K562 (cell line): ENCODE data around the gene TRIAP1. TPM values are rescaled to one million over a fixed set of nuclear protein-coding genes. Genes with fewer than 3 reads are reported as not detected.

ENCODE experiments used
- ATAC-seq: fragments of 200-7000 bp; cut with Tn5 transposase; 3 replicates; pipeline ENCODE4 v1.9.1; 2020; ENCODE audit warnings: moderate library complexity
- BruUV-seq: library from RNA; stranded (reverse); fragments of 400-500 nt; replicated peaks from 2 replicates; lab custom pipeline; 2021; lab: Mats Ljungman, UMichigan
- CTCF ChIA-PET: fragments of 300-600 bp; formaldehyde crosslinking; extraction: SDS; loops from one replicate; lab custom pipeline; 2021; ENCODE audit warnings: low intra/inter-chr PET ratio; lab: Yijun Ruan, JAX
- POLR2A ChIA-PET: fragments of 300-600, 350-650 bp; sonication (Branson Sonifier 250); formaldehyde crosslinking; extraction: SDS; loops from one replicate; lab custom pipeline; 2021; ENCODE audit warnings: antibody characterized with exemption, inconsistent platforms; lab: Yijun Ruan, JAX
- DNase-seq, 4 experiments: peaks; one replicate each; pipeline versions ENCODE4 v3.0.0 to v3.0.0-alpha.2; 2011 to 2018; ENCODE audit warnings: low spot score in 3 of 4, mixed read lengths in 3 of 4; ENCODE audit errors: extremely low read depth in 1 of 4
- FAIRE-seq: peaks from 2 replicates; lab custom pipeline; 2011; peaks lifted over from hg19 to GRCh38; lab: Jason Lieb, UNC
- H2AFZ ChIP-seq: 2 replicates; pipeline ENCODE4 v1.6.0; 2011; ENCODE audit warnings: low read depth, low read length, control low read depth, inconsistent platforms
- H3K27ac ChIP-seq: fragments of 200-600 bp; 3 replicates; pipeline ENCODE4 v1.8.0; 2011; ENCODE audit warnings: low read depth, mild to moderate bottlenecking, control low read depth, inconsistent platforms, low read length, moderate library complexity, mixed read lengths; ENCODE audit errors: extremely low read depth
- H3K27me3 ChIP-seq, 2 experiments: fragments of 300-600 bp in 1 of 2; 2 replicates in 1 of 2; 3 replicates in 1 of 2; pipeline versions ENCODE4 v1.6.0 to v1.8.0; 2011; ENCODE audit warnings: inconsistent platforms in 2 of 2, low read length in 2 of 2, mild to moderate bottlenecking in 1 of 2, mixed read lengths in 1 of 2, moderate library complexity in 1 of 2; ENCODE audit not compliant: control insufficient read depth in 2 of 2, insufficient read depth in 2 of 2
- H3K36me3 ChIP-seq: fragments of 300-600 bp; 3 replicates; pipeline ENCODE4 v1.8.0; 2011; ENCODE audit warnings: mild to moderate bottlenecking, low read length, inconsistent platforms; ENCODE audit not compliant: control insufficient read depth, insufficient read depth
- H3K4me1 ChIP-seq, 2 experiments: fragments of 200-600 bp in 1 of 2; replicated peaks in 1 of 2; 2 replicates in 1 of 2; 3 replicates in 1 of 2; pipeline versions ENCODE4 v1.5.1 to v1.8.0; 2011; ENCODE audit warnings: inconsistent platforms in 2 of 2, low read length in 2 of 2, mild to moderate bottlenecking in 1 of 2, mixed read lengths in 1 of 2, moderate library complexity in 1 of 2; ENCODE audit not compliant: control insufficient read depth in 2 of 2, insufficient read depth in 2 of 2
- H3K4me2 ChIP-seq: 2 replicates; pipeline ENCODE4 v1.6.1; 2011; ENCODE audit warnings: low read length, control low read depth, inconsistent platforms, mixed read lengths; ENCODE audit not compliant: insufficient read depth
- H3K4me3 ChIP-seq: fragments of 200-600 bp; sonication (generic), shearing (Covaris generic); 2 replicates; pipeline ENCODE4 v1.5.1; 2016; ENCODE audit warnings: control low read depth, inconsistent platforms
- H3K79me2 ChIP-seq: fragments of 200-600 bp; 3 replicates; pipeline ENCODE4 v1.8.0; 2011; ENCODE audit warnings: low read length, inconsistent platforms; ENCODE audit not compliant: control insufficient read depth, insufficient read depth
- H3K9ac ChIP-seq, 2 experiments: 2 replicates each; pipeline versions ENCODE4 v1.6.0 to v1.6.1; 2011; ENCODE audit warnings: low read depth in 2 of 2, low read length in 2 of 2, control low read depth in 1 of 2, inconsistent platforms in 1 of 2, mild to moderate bottlenecking in 1 of 2, mixed read lengths in 1 of 2; ENCODE audit not compliant: insufficient read depth in 1 of 2
- H3K9me1 ChIP-seq: one replicate; pipeline ENCODE4 v1.6.0; 2011; ENCODE audit warnings: inconsistent platforms, mild to moderate bottlenecking, low read length, moderate library complexity; ENCODE audit not compliant: control insufficient read depth, insufficient read depth
- H3K9me3 ChIP-seq: replicated peaks from 2 replicates; pipeline ENCODE4 v1.5.1; 2011; ENCODE audit warnings: low read depth, low read length, inconsistent platforms; ENCODE audit not compliant: control insufficient read depth, insufficient read depth
- H4K20me1 ChIP-seq: replicated peaks from 2 replicates; pipeline ENCODE4 v1.6.1; 2011; ENCODE audit warnings: low read length, inconsistent platforms, mixed read lengths; ENCODE audit not compliant: control insufficient read depth, insufficient read depth
- ELF4 ChIP-seq: fragments of 450-650 bp; formaldehyde crosslinking; IDR thresholded peaks from 2 replicates; pipeline ENCODE4 v1.4.0; 2022; ENCODE audit warnings: missing genetic modification characterization
- GABPB1 ChIP-seq: sonication (generic); formaldehyde crosslinking; IDR thresholded peaks from 2 replicates; pipeline ENCODE4 v1.8.0; 2022; ENCODE audit warnings: mild to moderate bottlenecking, missing genetic modification reagents
- KLF1 ChIP-seq: fragments of 450-650 bp; IDR thresholded peaks from 2 replicates; pipeline ENCODE4 v1.6.1; 2016; ENCODE audit warnings: missing genetic modification characterization, missing compliant biosample characterization
- PTRF ChIP-seq: fragments of 450-650 bp; IDR thresholded peaks from 2 replicates; pipeline ENCODE4 v1.6.1; 2016; ENCODE audit warnings: mild to moderate bottlenecking, missing genetic modification characterization, missing compliant biosample characterization
- RAD51 ChIP-seq: fragments of 450-650 bp; IDR thresholded peaks from 2 replicates; pipeline ENCODE4 v1.7.1; 2016; ENCODE audit warnings: low read depth, mild to moderate bottlenecking, borderline replicate concordance
- RHOXF2B ChIP-seq: fragments of 250-450 bp; sonication (Bioruptor Pico); conservative IDR thresholded peaks from 2 replicates; pipeline ENCODE4 v1.5.1; 2021
- ZBTB12 ChIP-seq: fragments of 250-450 bp; sonication (Bioruptor Pico); IDR thresholded peaks from 2 replicates; pipeline ENCODE4 v1.4.0; 2020
- ZC3H11A ChIP-seq: IDR thresholded peaks from 2 replicates; pipeline ENCODE4 v1.6.1; 2012; ENCODE audit warnings: low read depth, low read length, improper control_type of control experiment
- ZNF830 ChIP-seq: fragments of 250-450 bp; sonication (Bioruptor Pico); IDR thresholded peaks from 2 replicates; pipeline ENCODE4 v1.5.0; 2021; ENCODE audit warnings: mild to moderate bottlenecking
- WGBS: fragments of 100-300 bp; shearing (Covaris generic); methylation state at CpG from one replicate; pipeline ENCODE4 v1.1.6; 2016; ENCODE audit warnings: low coverage, mixed read lengths; ENCODE audit not compliant: insufficient coverage; ENCODE audit errors: missing lambda C conversion rate; 5-methylcytosine and 5-hydroxymethylcytosine counted together
- in situ Hi-C: fragments of 300-500 bp; cut with MboI; formaldehyde crosslinking; loops from 4 replicates; pipeline ENCODE4 v1.15.0; 2018; ENCODE audit warnings: inconsistent platforms, mixed read lengths
- intact Hi-C: fragments of 100-400 bp; cut with micrococcal nuclease; formaldehyde crosslinking; loops from 2 replicates; pipeline ENCODE4 v1.14.2; 2022
- polyA plus RNA-seq, 8 experiments: library from polyadenylated mRNA; depleted of rRNA in 4 of 8; stranded (reverse) in 5 of 8; unstranded in 3 of 8; fragments of >200 nt; fragmentation: Nextera tagmentation in 2 of 8; fragmentation: Illumina TruSeq in 1 of 8; extraction: Ambion mirVana in 2 of 8; extraction: Trizol in 1 of 8; gene quantifications; 2 replicates each; pipeline versions ENCODE4 v1.2.1 to v1.2.3, GENCODE V29; 2011 to 2014; ENCODE audit warnings: inconsistent platforms in 1 of 8, missing spikeins in 1 of 8
- total RNA-seq, 7 experiments: library from RNA; depleted of rRNA in 6 of 7; stranded (reverse); fragments of >200 nt in 6 of 7; fragmentation: Illumina TruSeq in 2 of 7; extraction: Trizol in 2 of 7; gene quantifications; 2 replicates each; pipeline versions ENCODE4 v1.2.1 to v1.2.3, GENCODE V29; 2011 to 2021; ENCODE audit warnings: low replicate concordance in 1 of 7
- TF ChIP-seq, protein P1 (sequence below): sonication (generic); formaldehyde crosslinking; IDR thresholded peaks from 2 replicates; pipeline ENCODE4 v1.8.0; 2022; ENCODE audit warnings: mild to moderate bottlenecking, missing genetic modification reagents, borderline replicate concordance
- TF ChIP-seq, protein P2 (sequence below): sonication (generic); formaldehyde crosslinking; IDR thresholded peaks from 2 replicates; pipeline ENCODE4 v1.8.0; 2023; ENCODE audit warnings: mild to moderate bottlenecking, missing genetic modification reagents

Gene TRIAP1
- total and polyA plus RNA-seq, 9 of the 15 experiments (the other 6 are each of a cell fraction or from before 2014, with no cell fraction given) = 37.3 to 354 (median 65.4) TPM

GRCh38 chr12:120428597-120429229 is 17.5 kb downstream of the TRIAP1 start:
- H3K27me3 ChIP-seq = peaks cover 5 to 15% of the 10 kb centered on the region in 2 experiments; a peak in 3 of 5 replicates
- H3K9ac ChIP-seq = no peak overlapping the region
- intact Hi-C loops (no loop called here), in situ Hi-C loops (no loop called here)
- ATAC-seq (no peak), DNase-seq (no peak), FAIRE-seq (no peak)
- no peaks in the 10 kb centered on the region for H3K79me2 ChIP-seq
- no peak overlapping the region for H2AFZ ChIP-seq
- no peaks in the 10 kb centered on the region; the same call in 1 of the 2 replicates for H3K9me3 ChIP-seq
- no peak overlapping the region for H3K4me3 ChIP-seq
- BruUV-seq = no TSS peak
- H3K4me1 ChIP-seq = peaks cover 0 to 5% of the 10 kb centered on the region in 2 experiments; a peak in 2 of 5 replicates
- no peaks in the 10 kb centered on the region for H3K9me1 ChIP-seq
- 0 out of 2 replicates have a peak, but pooled peaks cover 3% of the 10 kb centered on the region for H4K20me1 ChIP-seq
- no peak overlapping the region for H3K4me2 ChIP-seq
- H3K27ac ChIP-seq = no peak overlapping the region
- POLR2A ChIA-PET = interaction anchor here (1.5 to 3.4 kb wide), 2 partner anchors 62 to 136 kb away, joined by 10 to 18 read pairs; partner anchors contain the start of genes RNU4-1 and RNU4-2
- no peak for TF ChIP-seq RAD51
- CTCF ChIA-PET = interaction anchor here (3.3 kb wide), 1 partner anchor 72 kb away, joined by 42 read pairs; no protein-coding TSS in a partner anchor
- H3K36me3 ChIP-seq = no peaks in the 10 kb centered on the region
- WGBS = 0% methylated on average over 8 of the region's 8 CpGs

DNA sequence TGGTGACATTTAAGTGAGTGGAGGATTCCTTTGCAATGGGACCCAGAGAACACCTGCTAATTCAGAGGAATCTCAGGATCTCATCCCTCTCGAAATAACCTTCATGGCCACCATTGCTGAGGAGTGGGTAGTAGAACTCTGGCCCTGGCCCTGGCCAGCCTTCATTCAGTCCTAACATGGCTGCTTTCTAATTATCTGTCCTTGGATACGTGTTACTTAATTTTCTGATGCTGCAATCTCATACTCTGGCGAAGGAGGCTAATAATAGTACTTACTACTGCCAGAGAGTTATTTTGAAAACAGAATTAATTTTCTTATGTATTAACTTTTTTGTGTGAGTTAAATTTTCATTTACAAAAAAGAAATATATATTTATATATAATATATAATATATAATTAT is 20.4 kb downstream of the TRIAP1 start:
- in situ Hi-C loops = no loop called here
- H3K79me2 ChIP-seq = no peaks in the 10 kb centered on the region
- no peaks in the 10 kb centered on the region; the same call in 1 of the 2 replicates for H3K9me3 ChIP-seq
- H3K4me3 ChIP-seq = no peak overlapping the region
- ChIA-PET POLR2A (no interaction called here), CTCF (no interaction called here)
- H3K4me2 ChIP-seq = no peak overlapping the region
- no peak for DNase-seq
- 0 out of 2 replicates have a peak, but pooled peaks cover 3% of the 10 kb centered on the region for H4K20me1 ChIP-seq
- FAIRE-seq = no peak
- 0 out of 2 replicates have a peak overlapping the region, but pooled peaks have one; percentile 31 for H2AFZ ChIP-seq
- WGBS = 14% methylated on average over 3 of the region's 3 CpGs
- intact Hi-C loops = no loop called here
- BruUV-seq = no TSS peak
- H3K9ac ChIP-seq = no peak overlapping the region; a peak in 1 of 4 replicates
- no peak overlapping the region for H3K27ac ChIP-seq
- peaks cover 14 to 20% of the 10 kb centered on the region in 2 experiments; a peak in 3 of 5 replicates for H3K27me3 ChIP-seq
- H3K36me3 ChIP-seq = no peaks in the 10 kb centered on the region
- ATAC-seq = no peak
- H3K4me1 ChIP-seq = peaks cover 0 to 5% of the 10 kb centered on the region in 2 experiments; a peak in 2 of 5 replicates
- no peaks in the 10 kb centered on the region for H3K9me1 ChIP-seq
- TF ChIP-seq, protein P1, sequence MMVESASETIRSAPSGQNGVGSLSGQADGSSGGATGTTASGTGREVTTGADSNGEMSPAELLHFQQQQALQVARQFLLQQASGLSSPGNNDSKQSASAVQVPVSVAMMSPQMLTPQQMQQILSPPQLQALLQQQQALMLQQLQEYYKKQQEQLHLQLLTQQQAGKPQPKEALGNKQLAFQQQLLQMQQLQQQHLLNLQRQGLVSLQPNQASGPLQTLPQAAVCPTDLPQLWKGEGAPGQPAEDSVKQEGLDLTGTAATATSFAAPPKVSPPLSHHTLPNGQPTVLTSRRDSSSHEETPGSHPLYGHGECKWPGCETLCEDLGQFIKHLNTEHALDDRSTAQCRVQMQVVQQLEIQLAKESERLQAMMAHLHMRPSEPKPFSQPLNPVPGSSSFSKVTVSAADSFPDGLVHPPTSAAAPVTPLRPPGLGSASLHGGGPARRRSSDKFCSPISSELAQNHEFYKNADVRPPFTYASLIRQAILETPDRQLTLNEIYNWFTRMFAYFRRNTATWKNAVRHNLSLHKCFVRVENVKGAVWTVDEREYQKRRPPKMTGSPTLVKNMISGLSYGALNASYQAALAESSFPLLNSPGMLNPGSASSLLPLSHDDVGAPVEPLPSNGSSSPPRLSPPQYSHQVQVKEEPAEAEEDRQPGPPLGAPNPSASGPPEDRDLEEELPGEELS = no peak
- TF ChIP-seq, protein P2, sequence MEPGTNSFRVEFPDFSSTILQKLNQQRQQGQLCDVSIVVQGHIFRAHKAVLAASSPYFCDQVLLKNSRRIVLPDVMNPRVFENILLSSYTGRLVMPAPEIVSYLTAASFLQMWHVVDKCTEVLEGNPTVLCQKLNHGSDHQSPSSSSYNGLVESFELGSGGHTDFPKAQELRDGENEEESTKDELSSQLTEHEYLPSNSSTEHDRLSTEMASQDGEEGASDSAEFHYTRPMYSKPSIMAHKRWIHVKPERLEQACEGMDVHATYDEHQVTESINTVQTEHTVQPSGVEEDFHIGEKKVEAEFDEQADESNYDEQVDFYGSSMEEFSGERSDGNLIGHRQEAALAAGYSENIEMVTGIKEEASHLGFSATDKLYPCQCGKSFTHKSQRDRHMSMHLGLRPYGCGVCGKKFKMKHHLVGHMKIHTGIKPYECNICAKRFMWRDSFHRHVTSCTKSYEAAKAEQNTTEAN = no peak
- TF ChIP-seq PTRF (tag) = no peak
- TF ChIP-seq GABPB1 = no peak
- TF ChIP-seq ZBTB12 = no peak
- TF ChIP-seq ZNF830 (CRISPR knock-in tag) = no peak
- no peak for TF ChIP-seq ZC3H11A
- no peak for TF ChIP-seq RHOXF2B (CRISPR knock-in tag)
- no peak for TF ChIP-seq ELF4
- TF ChIP-seq KLF1 = no peak
